MCF 10A (cell line): ENCODE results near the gene ELOA. TPM values are rescaled to one million over a fixed set of nuclear protein-coding genes. Genes with fewer than 3 reads are reported as not detected.

ENCODE experiments used
- BruUV-seq: library from RNA; stranded (reverse); fragments of 400-500 nt; replicated peaks from 2 replicates; lab custom pipeline; 2021; lab: Mats Ljungman, UMichigan
- CTCF ChIA-PET: fragments of 300-600 bp; sonication (Branson Sonifier 250); formaldehyde crosslinking; extraction: SDS; loops from one replicate; lab custom pipeline; 2021; ENCODE audit warnings: antibody characterized with exemption, inconsistent platforms; lab: Yijun Ruan, JAX
- POLR2A ChIA-PET: fragments of 300-600, 350-650 bp; sonication (Branson Sonifier 250); formaldehyde crosslinking; extraction: SDS; loops from one replicate; lab custom pipeline; 2020; ENCODE audit warnings: antibody characterized with exemption, inconsistent platforms; lab: Yijun Ruan, JAX
- DNase-seq: peaks from one replicate; pipeline ENCODE4 v3.0.0-alpha.2; 2018; ENCODE audit not compliant: unreplicated experiment
- H3K27ac Mint-ChIP-seq: one replicate; pipeline ENCODE4 v1.8.0; 2022; ENCODE audit warnings: mild to moderate bottlenecking, low read depth, mixed read lengths; ENCODE audit not compliant: unreplicated experiment
- H3K27me3 Mint-ChIP-seq: one replicate; pipeline ENCODE4 v1.8.0; 2022; ENCODE audit warnings: mixed read lengths; ENCODE audit not compliant: insufficient read depth, unreplicated experiment
- H3K36me3 Mint-ChIP-seq: one replicate; pipeline ENCODE4 v1.8.0; 2022; ENCODE audit warnings: mild to moderate bottlenecking, moderate library complexity, mixed read lengths; ENCODE audit not compliant: insufficient read depth, unreplicated experiment
- H3K4me1 Mint-ChIP-seq: one replicate; pipeline ENCODE4 v1.8.0; 2022; ENCODE audit warnings: mixed read lengths; ENCODE audit not compliant: insufficient read depth, unreplicated experiment
- H3K4me3 Mint-ChIP-seq: one replicate; pipeline ENCODE4 v1.8.0; 2022; ENCODE audit warnings: mild to moderate bottlenecking, moderate library complexity, mixed read lengths; ENCODE audit not compliant: unreplicated experiment
- H3K9me3 Mint-ChIP-seq: one replicate; pipeline ENCODE4 v1.8.0; 2022; ENCODE audit warnings: mixed read lengths; ENCODE audit not compliant: unreplicated experiment
- CTCF ChIP-seq: fragments of 200-600 bp; IDR thresholded peaks from one replicate; pipeline ENCODE4 v1.8.0; 2022; ENCODE audit warnings: antibody characterized with exemption, mild to moderate bottlenecking; ENCODE audit not compliant: unreplicated experiment
- intact Hi-C: fragments of 100-400 bp; cut with micrococcal nuclease; formaldehyde crosslinking; loops from 2 replicates; pipeline ENCODE4 v1.14.1; 2022
- total RNA-seq: library from RNA; stranded (reverse); gene quantifications from 2 replicates; pipeline ENCODE4 v1.2.3, GENCODE V29; 2022

Gene ELOA
- total RNA-seq, 1 experiment from 2014 or later = 68.3 TPM

DNA sequence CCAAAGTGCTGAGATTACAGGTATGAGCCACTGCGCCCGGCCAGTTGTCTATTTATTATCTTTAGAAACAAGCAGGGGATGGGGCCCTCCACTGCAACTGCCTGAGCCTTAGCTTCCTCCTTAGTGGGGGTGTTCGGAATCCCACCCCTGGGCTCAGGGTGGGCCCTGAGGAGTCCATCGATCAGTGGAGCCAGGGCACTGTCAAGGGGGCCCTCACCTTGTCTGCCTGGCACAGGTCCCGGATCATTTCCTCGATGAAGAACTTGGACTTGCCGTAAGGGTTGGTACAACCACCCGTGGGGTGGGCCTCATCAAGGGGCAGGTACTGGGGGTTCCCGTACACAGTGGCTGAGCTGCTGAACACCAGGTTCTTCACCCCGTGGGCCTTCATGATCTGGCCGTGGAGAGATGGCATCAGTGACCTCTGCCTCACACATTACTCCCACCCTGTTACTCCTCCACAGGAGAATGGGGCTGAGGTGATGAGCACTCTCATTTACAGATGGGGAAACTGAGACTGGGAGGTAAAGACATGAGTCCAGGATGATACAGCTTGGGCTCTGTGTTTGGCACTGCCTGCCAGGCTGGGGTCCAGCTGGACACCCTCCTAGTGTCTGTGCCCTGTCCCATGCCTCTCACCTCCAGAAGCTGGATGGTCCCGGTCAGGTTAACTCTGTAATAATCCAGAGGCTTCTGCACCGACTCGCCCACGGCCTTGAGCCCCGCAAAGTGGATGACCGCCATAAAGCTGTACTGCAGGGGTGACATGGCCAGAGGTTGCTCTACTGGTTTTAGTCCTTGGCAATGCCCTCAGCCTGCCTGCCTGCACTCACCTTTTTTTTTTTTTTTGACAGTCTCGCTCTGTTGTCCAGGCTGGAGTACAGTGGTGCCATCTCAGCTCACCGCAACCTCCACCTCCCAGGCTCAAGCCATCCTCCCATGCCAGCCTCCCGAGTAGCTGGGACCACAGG is 54.5 kb downstream of the ELOA start:
- intact Hi-C loops = no loop called here
- Mint-ChIP-seq H3K36me3 (peaks cover 57% of the 10 kb centered on the region), H3K4me3 (no peak overlapping the region), H3K4me1 (no peaks in the 10 kb centered on the region), H3K27ac (no peak overlapping the region), H3K9me3 (no peaks in the 10 kb centered on the region), H3K27me3 (no peaks in the 10 kb centered on the region)
- POLR2A ChIA-PET = interaction anchor here (1.4 to 17.8 kb wide), 5 partner anchors 9 to 242 kb away, joined by 7 to 395 read pairs (median 43); partner anchors contain the start of genes HMGCL, LYPLA2, PITHD1 and PNRC2
- no peak for TF ChIP-seq CTCF
- no peak for DNase-seq
- BruUV-seq = no TSS peak
- CTCF ChIA-PET = interaction anchor here (0.6 to 2.3 kb wide), 7 partner anchors 13 to 159 kb away, joined by 3 to 10 read pairs (median 6); no protein-coding TSS in a partner anchor

DNA sequence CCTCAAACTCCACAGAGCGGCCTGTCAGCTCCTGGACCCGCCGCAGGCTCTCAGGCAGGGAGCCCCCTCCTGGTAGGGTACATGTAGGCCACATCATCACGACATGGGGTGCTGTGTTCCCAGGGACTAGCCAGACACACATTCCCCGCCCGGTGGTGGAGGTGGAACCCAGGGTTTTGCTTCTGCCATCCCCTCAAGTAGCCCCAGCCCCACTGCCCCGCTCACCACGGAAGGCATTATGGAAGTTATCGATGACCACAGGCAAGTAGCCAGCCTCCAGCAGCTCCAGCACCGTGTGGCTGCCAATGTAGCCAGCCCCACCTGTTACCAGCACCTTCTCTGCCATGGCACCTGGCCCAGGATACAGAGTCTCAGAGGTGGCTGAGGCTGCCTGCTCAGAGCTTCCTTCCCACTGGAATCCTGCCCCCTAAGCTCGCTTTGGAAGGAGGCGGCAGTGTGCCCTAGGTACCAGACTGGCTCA is 55.4 kb downstream of the ELOA start:
- intact Hi-C loops = no loop called here
- Mint-ChIP-seq H3K9me3 (no peaks in the 10 kb centered on the region), H3K27me3 (no peaks in the 10 kb centered on the region), H3K27ac (peak overlapping the region; percentile 91), H3K4me1 (no peaks in the 10 kb centered on the region), H3K4me3 (peak overlapping the region; percentile 90), H3K36me3 (peaks cover 48% of the 10 kb centered on the region)
- CTCF ChIA-PET = interaction anchor here (0.6 to 2.3 kb wide), 7 partner anchors 9 to 390 kb away, joined by 3 to 10 read pairs (median 4); no protein-coding TSS in a partner anchor
- POLR2A ChIA-PET = interaction anchor here (0.9 to 17.8 kb wide), 12 partner anchors 10 to 243 kb away, joined by 4 to 395 read pairs (median 6); partner anchors contain the start of genes HMGCL, LYPLA2, PITHD1 and PNRC2
- BruUV-seq = no TSS peak
- TF ChIP-seq CTCF = no peak
- no peak for DNase-seq

GRCh38 chr1:23799255-23799569 is 55.9 kb downstream of the ELOA start:
- intact Hi-C loops = no loop called here
- H3K27me3 Mint-ChIP-seq = no peaks in the 10 kb centered on the region
- peak overlapping the region; percentile 90 for H3K4me3 Mint-ChIP-seq
- no peaks in the 10 kb centered on the region for H3K4me1 Mint-ChIP-seq
- H3K9me3 Mint-ChIP-seq = no peaks in the 10 kb centered on the region
- BruUV-seq = no TSS peak
- peak overlapping the region; percentile 91 for H3K27ac Mint-ChIP-seq
- TF ChIP-seq CTCF = no peak
- peaks cover 48% of the 10 kb centered on the region for H3K36me3 Mint-ChIP-seq
- no peak for DNase-seq
- ChIA-PET POLR2A (interaction anchor here (0.6 to 17.8 kb wide), 23 partner anchors 9 to 244 kb away, joined by 3 to 395 read pairs (median 4); partner anchors contain the start of genes ELOA, HMGCL, LYPLA2 and PITHD1), CTCF (interaction anchor here (0.6 to 2.3 kb wide), 8 partner anchors 8 to 390 kb away, joined by 3 to 10 read pairs (median 6); no protein-coding TSS in a partner anchor)
